IMR-90 (cell line): ENCODE results near the gene ENAH. TPM values are rescaled to one million over a fixed set of nuclear protein-coding genes. Genes with fewer than 3 reads are reported as not detected.

ENCODE experiments used
- ATAC-seq: fragments of 200-7000 bp; cut with Tn5 transposase; 2 replicates; pipeline ENCODE4 v1.9.1; 2020; ENCODE audit warnings: low read depth, mild to moderate bottlenecking, moderate library complexity
- BruUV-seq: library from RNA; stranded (reverse); fragments of 400-500 nt; replicated peaks from 2 replicates; lab custom pipeline; 2021; lab: Mats Ljungman, UMichigan
- CTCF ChIA-PET: fragments of 300-600 bp; formaldehyde crosslinking; extraction: SDS; loops from one replicate; lab custom pipeline; 2021; ENCODE audit warnings: antibody characterized with exemption; lab: Yijun Ruan, JAX
- POLR2A ChIA-PET: fragments of 300-600 bp; sonication (Branson Sonifier 250); formaldehyde crosslinking; loops from one replicate; lab custom pipeline; 2022; ENCODE audit warnings: antibody characterized with exemption; ENCODE audit not compliant: unreplicated experiment; lab: Charles Lee
- DNase-seq: peaks from one replicate; pipeline ENCODE4 v3.0.0; 2013
- H2AFZ ChIP-seq: replicated peaks from 2 replicates; pipeline ENCODE3; 2013; ENCODE audit warnings: low read length, mild to moderate bottlenecking; ENCODE audit not compliant: poor library complexity
- H2AK5ac ChIP-seq: 2 replicates; pipeline ENCODE4 v1.6.1; 2013; ENCODE audit warnings: low read depth, low read length, inconsistent platforms
- H2AK9ac ChIP-seq: replicated peaks from 2 replicates; pipeline ENCODE3; 2013; ENCODE audit warnings: mild to moderate bottlenecking, low read depth, low read length, moderate library complexity; ENCODE audit not compliant: poor library complexity
- H2BK120ac ChIP-seq: 2 replicates; pipeline ENCODE4 v1.6.1; 2013; ENCODE audit warnings: low read depth, low read length, inconsistent platforms
- H2BK15ac ChIP-seq: 3 replicates; pipeline ENCODE4 v1.6.1; 2013; ENCODE audit warnings: low read depth, low read length, inconsistent platforms
- H2BK20ac ChIP-seq: 2 replicates; pipeline ENCODE4 v1.6.1; 2013; ENCODE audit warnings: low read depth, mild to moderate bottlenecking, inconsistent platforms, low read length, moderate library complexity
- H2BK5ac ChIP-seq: 2 replicates; pipeline ENCODE4 v1.6.1; 2013; ENCODE audit warnings: mild to moderate bottlenecking, low read depth, low read length, inconsistent platforms; ENCODE audit not compliant: poor library complexity, severe bottlenecking
- H3K14ac ChIP-seq: replicated peaks from 2 replicates; pipeline ENCODE4 v1.6.1; 2013; ENCODE audit warnings: low read depth, low read length, inconsistent platforms
- H3K18ac ChIP-seq: 2 replicates; pipeline ENCODE4 v1.6.1; 2013; ENCODE audit warnings: low read depth, low read length, control low read depth
- H3K23ac ChIP-seq: 2 replicates; pipeline ENCODE4 v1.6.1; 2013; ENCODE audit warnings: low read depth, low read length, inconsistent platforms
- H3K27ac ChIP-seq: 2 replicates; pipeline ENCODE4 v1.5.1; 2013; ENCODE audit warnings: mild to moderate bottlenecking, control low read depth, low read length; ENCODE audit not compliant: insufficient read depth
- H3K27me3 ChIP-seq: 2 replicates; pipeline ENCODE4 v1.6.1; 2013; ENCODE audit warnings: low read length; ENCODE audit not compliant: control insufficient read depth, insufficient read depth
- H3K36me3 ChIP-seq: 2 replicates; pipeline ENCODE4 v1.6.1; 2013; ENCODE audit warnings: low read length, mixed read lengths; ENCODE audit not compliant: control insufficient read depth, insufficient read depth
- H3K4ac ChIP-seq: 2 replicates; pipeline ENCODE4 v1.6.1; 2013; ENCODE audit warnings: low read depth, low read length, inconsistent platforms
- H3K4me1 ChIP-seq: 2 replicates; pipeline ENCODE4 v1.6.1; 2013; ENCODE audit warnings: low read length, mixed read lengths; ENCODE audit not compliant: control insufficient read depth, insufficient read depth
- H3K4me2 ChIP-seq: 2 replicates; pipeline ENCODE4 v1.6.1; 2013; ENCODE audit warnings: low read depth, mild to moderate bottlenecking, control low read depth, low read length, moderate library complexity
- H3K4me3 ChIP-seq: 2 replicates; pipeline ENCODE4 v1.5.1; 2013; ENCODE audit warnings: low read depth, mild to moderate bottlenecking, control low read depth, low read length, moderate library complexity; ENCODE audit not compliant: insufficient read depth
- H3K56ac ChIP-seq: 2 replicates; pipeline ENCODE4 v1.6.1; 2013; ENCODE audit warnings: low read length, inconsistent platforms; ENCODE audit not compliant: insufficient read depth; ENCODE audit errors: extremely low read depth
- H3K79me1 ChIP-seq, 2 experiments: 2 replicates each; pipeline ENCODE4 v1.6.1; 2013; ENCODE audit warnings: low read length in 2 of 2, inconsistent platforms in 1 of 2, low read depth in 1 of 2
- H3K9ac ChIP-seq: 2 replicates; pipeline ENCODE4 v1.6.1; 2013; ENCODE audit warnings: low read depth, low read length, control low read depth
- H3K9me1 ChIP-seq: 2 replicates; pipeline ENCODE4 v1.6.1; 2013; ENCODE audit warnings: low read length, inconsistent platforms; ENCODE audit not compliant: insufficient read depth
- H3K9me3 ChIP-seq: 2 replicates; pipeline ENCODE4 v1.6.1; 2013; ENCODE audit warnings: low read length; ENCODE audit not compliant: control insufficient read depth, insufficient read depth
- H4K20me1 ChIP-seq: 2 replicates; pipeline ENCODE4 v1.6.1; 2013; ENCODE audit warnings: low read length, inconsistent platforms; ENCODE audit not compliant: insufficient read depth
- H4K5ac ChIP-seq: 2 replicates; pipeline ENCODE4 v1.6.1; 2013; ENCODE audit warnings: mild to moderate bottlenecking, low read depth, low read length, control low read depth
- H4K8ac ChIP-seq, 2 experiments: 2 replicates each; pipeline ENCODE4 v1.6.1; 2013; ENCODE audit warnings: low read depth in 2 of 2, low read length in 2 of 2, control low read depth in 1 of 2, inconsistent platforms in 1 of 2
- H4K91ac ChIP-seq: 2 replicates; pipeline ENCODE4 v1.6.1; 2013; ENCODE audit warnings: low read depth, low read length, inconsistent platforms; ENCODE audit not compliant: insufficient read depth
- BHLHE40 ChIP-seq: fragments of 150-350 bp; IDR thresholded peaks from 2 replicates; pipeline ENCODE4 v1.6.1; 2016; ENCODE audit warnings: mild to moderate bottlenecking, low read depth, low read length
- CEBPB ChIP-seq: IDR thresholded peaks from 2 replicates; pipeline ENCODE4 v1.6.1; 2012; ENCODE audit warnings: low read depth, low read length, improper control_type of control experiment
- CHD1 ChIP-seq: IDR thresholded peaks from 2 replicates; pipeline ENCODE4 v1.6.1; 2012; ENCODE audit warnings: low read depth, low read length, improper control_type of control experiment
- NFE2L2 ChIP-seq: fragments of 150-350 bp; IDR thresholded peaks from 2 replicates; pipeline ENCODE4 v1.6.1; 2016; ENCODE audit warnings: low read depth, mild to moderate bottlenecking, low read length
- USF2 ChIP-seq: fragments of 150-350 bp; IDR thresholded peaks from 2 replicates; pipeline ENCODE4 v1.6.1; 2017; ENCODE audit warnings: mild to moderate bottlenecking, antibody characterized with exemption, low read length, low read depth
- WGBS, 2 experiments: methylation state at CpG; one replicate each; pipeline versions ENCODE4 v1.1.5 to v1.1.7; 2013; ENCODE audit warnings: missing lambda C conversion rate in 2 of 2; ENCODE audit not compliant: insufficient read length in 1 of 2; ENCODE audit errors: extremely low coverage in 2 of 2; 5-methylcytosine and 5-hydroxymethylcytosine counted together
- dilution Hi-C: fragments of 300-500 bp; cut with HindIII; formaldehyde crosslinking; loops from one replicate; pipeline ENCODE4 v1.14.3; 2018; ENCODE audit warnings: low sequenced_read_pairs; ENCODE audit not compliant: unreplicated experiment
- in situ Hi-C: fragments of 300-500 bp; cut with MboI; formaldehyde crosslinking; loops from 3 replicates; pipeline ENCODE4 v1.14.3; 2019; ENCODE audit warnings: low sequenced_read_pairs, inconsistent platforms, mixed read lengths
- intact Hi-C: fragments of 100-400 bp; cut with micrococcal nuclease; formaldehyde crosslinking; loops from 2 replicates; pipeline ENCODE4 v1.10.0; 2022
- polyA plus RNA-seq, 3 experiments: library from polyadenylated mRNA; depleted of rRNA; stranded (reverse); fragments of >200 nt; gene quantifications; 2 replicates each; pipeline ENCODE4 v1.2.3, GENCODE V29; 2012; ENCODE audit warnings: low replicate concordance in 1 of 3
- total RNA-seq: library from RNA; depleted of rRNA; stranded (reverse); fragments of >200 nt; gene quantifications from 2 replicates; pipeline ENCODE4 v1.2.3, GENCODE V29; 2012

Gene ENAH
- total and polyA plus RNA-seq, 2 of the 4 experiments (the other 2 are of a cell fraction), result 61.3 to 86.9 TPM

GRCh38 chr1:225651376-225651871, 1.5 kb downstream of the ENAH start:
- POLR2A ChIA-PET, result no interaction called here
- Histone ChIP-seq H3K4me3 (peak overlapping the region; percentile 94), H3K27ac (peak overlapping the region; percentile 68), H3K36me3 (no peaks in the 10 kb centered on the region), H2AFZ (no peak overlapping the region), H3K14ac (peak overlapping the region; percentile 72), H4K91ac (no peak overlapping the region), H4K20me1 (peaks cover 46% of the 10 kb centered on the region; the same call in 1 of the 2 replicates), H2BK120ac (peak overlapping the region; percentile 39; the same call in 1 of the 2 replicates), H3K79me1 (peaks cover 3 to 27% of the 10 kb centered on the region in 2 experiments; a peak in 3 of 4 replicates), H2AK9ac (no peak overlapping the region), H3K4ac (peak overlapping the region; percentile 64; the same call in 1 of the 2 replicates), H3K9me3 (no peaks in the 10 kb centered on the region), H2BK20ac (no peak overlapping the region; the same call in 1 of the 2 replicates), H2BK5ac (peak overlapping the region; percentile 88), H3K9ac (peak overlapping the region; percentile 97; the same call in 1 of the 2 replicates), H4K5ac (peak overlapping the region; percentile 51; the same call in 1 of the 2 replicates), H3K4me1 (peaks cover 9% of the 10 kb centered on the region), H3K27me3 (no peaks in the 10 kb centered on the region), H3K56ac (peak overlapping the region; percentile 67), H2AK5ac (peak overlapping the region; percentile 94), H3K18ac (peak overlapping the region; percentile 90), H2BK15ac (0 out of 3 replicates have a peak overlapping the region, but pooled peaks have one; percentile 19), H3K4me2 (peak overlapping the region; percentile 98), H3K23ac (peak overlapping the region; percentile 90), H3K9me1 (no peaks in the 10 kb centered on the region), H4K8ac (peak overlapping the region in 1 of 2 experiments; percentile 32; a peak in 2 of 4 replicates)
- BruUV-seq, result no TSS peak
- peak; percentile 0; the same call in 1 of the 2 replicates for TF ChIP-seq CEBPB
- no peak for TF ChIP-seq BHLHE40
- peak; percentile 82; the same call in 1 of the 2 replicates for TF ChIP-seq CHD1
- TF ChIP-seq USF2, result no peak
- peak; percentile 50; the same call in 1 of the 2 replicates for TF ChIP-seq NFE2L2
- intact Hi-C loops, result loop anchor here (5.0 to 10.0 kb wide), 3 partner anchors 99 to 323 kb away; no protein-coding TSS in a partner anchor
- no peak for ATAC-seq
- no CpG with 5 or more reads among the region's 8 CpGs for WGBS, 2 experiments
- DNase-seq, result peak; percentile 51
- CTCF ChIA-PET, result interaction anchor here (2.0 kb wide), 1 partner anchor 121 kb away, joined by 8 read pairs; no protein-coding TSS in a partner anchor
- dilution Hi-C loops, result no loop called here
- in situ Hi-C loops, result no loop called here
